GM12874 (cell line): Measurements from ENCODE around the gene ADGRL1.

Experiments
- TF ChIP-seq, protein P1 (sequence below): IDR thresholded peaks from 2 replicates; pipeline ENCODE4 v1.5.1; 2011; ENCODE audit warnings: low read depth, mild to moderate bottlenecking, control low read depth, low read length, moderate library complexity; ENCODE audit not compliant: insufficient read depth

Gene ADGRL1

DNA sequence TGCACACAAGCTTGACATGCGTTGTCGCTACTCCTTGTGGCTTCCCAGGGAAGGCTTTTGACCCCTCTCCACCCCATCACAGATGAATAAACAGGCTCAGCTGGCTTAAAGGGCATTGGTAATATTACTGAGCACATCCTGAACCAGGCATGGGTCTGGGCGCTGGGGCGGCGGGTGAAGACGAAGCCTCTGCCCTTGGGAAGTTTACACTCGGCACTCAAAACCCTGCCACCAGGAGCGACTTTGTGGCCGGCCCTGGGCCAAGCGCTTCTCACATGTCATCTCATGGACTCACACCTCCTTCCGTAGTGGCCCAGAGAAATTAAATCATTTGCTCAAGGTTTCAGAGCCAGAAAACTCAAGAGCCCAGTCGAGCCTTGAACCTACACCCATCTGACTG lies 37.0 kb downstream of the ADGRL1 start:
- TF ChIP-seq, protein P1, sequence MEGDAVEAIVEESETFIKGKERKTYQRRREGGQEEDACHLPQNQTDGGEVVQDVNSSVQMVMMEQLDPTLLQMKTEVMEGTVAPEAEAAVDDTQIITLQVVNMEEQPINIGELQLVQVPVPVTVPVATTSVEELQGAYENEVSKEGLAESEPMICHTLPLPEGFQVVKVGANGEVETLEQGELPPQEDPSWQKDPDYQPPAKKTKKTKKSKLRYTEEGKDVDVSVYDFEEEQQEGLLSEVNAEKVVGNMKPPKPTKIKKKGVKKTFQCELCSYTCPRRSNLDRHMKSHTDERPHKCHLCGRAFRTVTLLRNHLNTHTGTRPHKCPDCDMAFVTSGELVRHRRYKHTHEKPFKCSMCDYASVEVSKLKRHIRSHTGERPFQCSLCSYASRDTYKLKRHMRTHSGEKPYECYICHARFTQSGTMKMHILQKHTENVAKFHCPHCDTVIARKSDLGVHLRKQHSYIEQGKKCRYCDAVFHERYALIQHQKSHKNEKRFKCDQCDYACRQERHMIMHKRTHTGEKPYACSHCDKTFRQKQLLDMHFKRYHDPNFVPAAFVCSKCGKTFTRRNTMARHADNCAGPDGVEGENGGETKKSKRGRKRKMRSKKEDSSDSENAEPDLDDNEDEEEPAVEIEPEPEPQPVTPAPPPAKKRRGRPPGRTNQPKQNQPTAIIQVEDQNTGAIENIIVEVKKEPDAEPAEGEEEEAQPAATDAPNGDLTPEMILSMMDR = no peak

DNA sequence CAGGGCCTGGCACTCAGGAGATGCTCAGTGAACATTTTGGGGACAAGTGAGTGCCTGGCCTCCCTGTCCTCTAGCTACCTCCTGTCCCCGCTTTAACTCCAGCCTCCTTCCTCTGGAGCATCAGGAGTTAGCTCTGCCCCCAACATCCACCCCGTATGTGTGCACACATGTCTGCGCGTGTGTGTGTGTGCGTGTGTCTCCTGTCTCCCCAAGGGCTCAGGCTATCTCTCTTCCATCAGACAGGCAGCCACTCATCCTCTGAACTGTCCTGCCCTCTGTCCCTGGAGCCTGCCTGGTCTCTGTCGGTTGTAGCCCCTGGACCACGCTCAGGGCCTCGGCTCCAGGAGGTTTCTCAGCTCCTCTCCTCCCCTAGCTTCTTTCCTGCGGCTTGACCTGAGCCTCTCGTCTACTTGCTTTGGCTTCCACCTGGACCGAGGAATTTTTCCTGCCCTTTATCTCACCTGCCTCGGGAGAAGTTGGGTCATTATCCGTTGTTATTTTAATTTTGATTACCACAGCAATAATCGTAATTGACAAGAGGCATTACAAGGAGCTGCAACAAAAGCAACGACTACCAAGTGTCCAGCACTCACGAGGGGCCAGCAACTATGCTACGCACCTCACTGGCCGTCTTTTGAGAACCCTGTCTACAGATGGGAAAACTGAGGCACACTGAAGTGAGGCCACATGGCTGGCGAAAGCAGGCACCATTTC lies 37.6 kb downstream of the ADGRL1 start:
- TF ChIP-seq, protein P1 = no peak

DNA sequence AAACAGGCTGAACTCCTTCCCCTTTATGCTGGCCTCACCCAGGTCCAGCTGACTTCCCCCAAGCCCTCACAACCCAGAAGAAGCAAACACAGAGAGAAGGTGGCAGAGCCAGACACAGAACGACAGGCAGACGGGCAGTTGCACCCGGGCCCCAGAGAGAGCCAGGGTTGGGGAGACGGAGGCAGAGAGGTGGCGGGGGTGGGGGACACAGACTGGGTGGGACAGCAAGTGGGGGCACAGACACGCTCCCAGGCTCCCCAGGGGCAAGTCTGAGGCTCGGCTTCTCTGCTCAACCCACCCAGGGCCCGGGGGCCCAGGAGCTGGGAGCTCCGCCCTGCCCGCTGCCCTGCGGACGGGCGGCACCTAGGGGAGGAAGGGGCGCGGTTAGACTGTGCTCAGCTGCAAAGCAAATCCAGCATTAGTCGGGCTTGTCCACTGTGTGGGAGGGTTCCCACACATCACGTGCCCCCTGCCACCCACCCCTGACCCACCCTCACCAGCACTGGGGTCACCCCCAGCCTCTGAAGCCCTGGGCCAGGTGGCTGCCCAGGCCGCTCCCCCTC lies 38.3 kb downstream of the ADGRL1 start:
- TF ChIP-seq, protein P1 = no peak

DNA sequence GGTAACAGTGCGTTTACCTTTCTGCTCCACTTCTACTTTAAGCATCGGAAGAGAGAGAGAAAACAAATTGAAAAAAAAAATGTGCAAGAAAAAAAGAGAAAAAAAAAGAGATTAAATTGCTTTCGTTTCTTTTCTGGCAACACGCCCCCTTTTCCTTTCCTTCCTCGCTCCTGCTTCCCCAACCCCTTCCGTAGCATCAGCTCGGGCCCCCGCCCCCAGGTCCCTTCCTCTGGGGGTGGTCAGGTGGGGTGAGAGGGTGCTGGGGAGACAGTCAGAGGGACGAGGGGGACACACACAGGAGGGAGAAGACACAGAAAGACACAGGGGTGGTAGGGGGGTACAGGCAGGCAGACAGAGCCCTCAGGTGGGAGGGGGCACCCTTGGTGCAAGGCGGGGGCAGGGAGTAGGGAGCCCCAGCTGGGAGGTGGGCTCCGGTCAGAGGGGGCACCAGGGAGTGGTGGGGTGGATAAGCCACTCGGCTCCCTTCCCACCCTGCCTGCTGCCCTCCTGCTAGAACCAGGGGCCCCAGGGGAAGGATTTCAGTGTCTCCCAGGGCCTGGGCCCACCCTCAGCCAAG lies 38.9 kb downstream of the ADGRL1 start:
- TF ChIP-seq, protein P1 = no peak

DNA sequence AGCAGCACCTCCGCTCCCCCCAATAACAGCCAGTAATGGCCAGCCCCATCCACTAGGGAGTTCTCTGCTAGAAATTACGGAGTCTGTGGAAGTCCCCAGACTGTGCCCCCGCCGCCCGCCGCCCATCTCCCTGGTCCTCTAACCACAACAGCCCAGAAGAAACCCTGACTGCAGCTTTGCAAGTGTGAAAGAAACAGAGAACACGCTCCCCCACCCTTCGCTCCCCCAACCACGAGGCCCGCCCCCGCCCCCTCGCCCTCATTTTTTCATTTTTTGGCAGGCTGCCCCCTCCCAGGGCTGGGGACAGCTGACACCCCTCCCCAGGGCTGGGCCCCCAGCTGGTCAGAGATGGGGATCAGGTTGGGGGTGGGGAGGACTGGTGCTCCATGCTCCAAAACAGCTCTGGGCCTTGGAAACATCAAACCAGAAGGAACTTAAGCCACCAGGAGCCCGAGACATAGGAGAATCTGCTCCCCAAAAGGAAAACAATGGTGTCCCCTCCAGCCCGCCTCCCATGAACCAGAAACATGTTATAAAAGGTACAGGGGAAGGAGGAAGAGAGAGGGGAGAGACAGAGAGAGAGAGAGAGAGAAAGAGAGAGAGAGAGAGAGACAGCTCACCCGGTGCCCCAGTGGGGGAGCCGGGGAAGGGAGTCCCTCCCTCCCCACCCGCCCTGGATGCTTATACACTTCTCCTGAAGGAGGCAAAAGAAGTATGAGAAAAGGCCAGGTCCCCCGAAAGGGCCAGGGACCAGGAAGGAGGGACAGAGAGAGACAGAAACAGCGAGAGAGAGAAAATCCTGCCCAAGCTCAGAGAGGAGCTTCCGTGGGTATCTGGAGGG lies 39.8 kb downstream of the ADGRL1 start:
- TF ChIP-seq, protein P1 = no peak

DNA sequence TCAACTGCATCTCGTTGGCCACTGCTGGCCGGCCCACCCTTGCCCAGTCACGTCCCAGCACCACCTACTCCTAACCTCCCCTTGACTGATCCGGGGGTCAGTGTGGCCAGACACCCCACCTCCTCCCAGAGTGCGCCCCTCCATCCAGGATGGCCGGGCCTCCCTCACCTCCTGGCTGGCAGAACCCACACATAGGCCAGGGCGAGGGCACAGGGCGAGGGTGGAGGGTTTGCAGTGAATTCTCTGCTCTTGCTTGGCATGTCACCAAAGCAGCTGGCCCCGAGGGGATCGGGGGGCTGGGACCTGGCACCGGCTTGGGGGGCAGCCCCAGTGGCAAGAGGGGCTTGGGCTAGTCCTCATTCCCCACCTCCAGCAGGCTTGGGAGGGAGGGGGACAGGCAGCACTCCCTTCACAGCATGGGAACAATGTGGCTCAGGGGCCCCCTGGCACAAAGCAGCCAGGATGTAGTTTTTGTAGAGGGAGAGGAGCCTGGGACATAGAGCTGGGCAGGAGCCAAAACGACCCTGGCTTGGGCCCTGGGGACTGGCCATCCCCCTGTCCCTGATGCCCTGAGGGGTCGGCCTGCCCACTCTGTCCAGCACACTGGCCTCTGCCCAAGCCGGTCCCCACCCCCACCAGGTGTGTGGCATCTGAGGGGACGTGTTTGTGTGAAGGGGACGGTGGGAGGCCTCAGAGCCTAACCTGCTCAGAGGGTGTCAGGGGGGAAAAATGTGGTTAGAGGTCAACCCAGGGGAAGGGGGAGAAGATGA lies 41.1 kb downstream of the ADGRL1 start:
- TF ChIP-seq, protein P1 = no peak
